ENCODE measurements around the gene TMEM233.

TMEM233 gene

DNA sequence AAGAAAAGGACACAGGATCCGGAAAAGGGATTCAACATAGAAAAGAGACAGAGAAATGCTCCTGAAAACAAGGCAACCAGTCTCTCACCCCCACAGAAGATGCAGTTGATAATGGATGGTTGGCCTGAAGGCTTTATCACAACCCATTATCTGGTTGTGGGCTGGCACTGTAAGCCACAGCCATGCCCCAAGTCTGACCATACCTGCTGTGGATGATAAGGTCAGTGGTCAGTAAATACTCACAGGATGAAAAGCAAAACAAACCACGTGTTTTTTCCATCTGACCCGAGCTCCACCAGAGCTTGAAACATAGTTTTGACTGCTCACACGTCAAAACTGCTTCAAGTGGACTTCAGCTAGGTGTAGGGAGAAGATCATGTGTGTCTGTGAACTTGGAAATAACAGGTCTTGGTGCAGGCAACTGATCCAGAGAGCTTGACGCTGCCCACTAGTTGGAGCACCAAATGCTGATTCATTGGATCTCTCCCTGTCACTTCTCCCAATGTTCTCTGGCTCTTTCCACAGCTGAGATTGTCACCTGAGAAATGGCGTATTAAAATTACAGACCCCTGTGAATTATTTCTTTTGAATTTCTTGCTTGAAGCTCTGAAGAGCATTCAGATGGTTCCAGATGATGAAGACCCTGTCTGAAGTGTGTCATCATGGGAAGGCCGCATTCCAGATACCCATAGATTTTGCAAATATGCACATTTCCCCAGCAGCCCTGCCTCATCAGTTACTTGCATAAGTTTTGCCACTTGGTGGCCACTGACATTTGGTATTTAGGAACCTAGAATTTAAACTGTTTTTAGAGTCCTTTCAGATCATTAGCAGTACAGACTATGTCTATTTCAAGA lies 8.5 kb downstream of the TMEM233 start:
- DNase-seq (ENCODE audit: low spot score) = no peak
- H3K27ac ChIP-seq = no peak overlapping the region
- ChIA-PET CTCF (interaction anchor here (0.8 kb wide), 1 partner anchor 22 kb away, joined by 3 read pairs; no protein-coding TSS in a partner anchor), POLR2A (ENCODE audit: low non-redundant PET) (no interaction called here)
- TF ChIP-seq, protein P1, sequence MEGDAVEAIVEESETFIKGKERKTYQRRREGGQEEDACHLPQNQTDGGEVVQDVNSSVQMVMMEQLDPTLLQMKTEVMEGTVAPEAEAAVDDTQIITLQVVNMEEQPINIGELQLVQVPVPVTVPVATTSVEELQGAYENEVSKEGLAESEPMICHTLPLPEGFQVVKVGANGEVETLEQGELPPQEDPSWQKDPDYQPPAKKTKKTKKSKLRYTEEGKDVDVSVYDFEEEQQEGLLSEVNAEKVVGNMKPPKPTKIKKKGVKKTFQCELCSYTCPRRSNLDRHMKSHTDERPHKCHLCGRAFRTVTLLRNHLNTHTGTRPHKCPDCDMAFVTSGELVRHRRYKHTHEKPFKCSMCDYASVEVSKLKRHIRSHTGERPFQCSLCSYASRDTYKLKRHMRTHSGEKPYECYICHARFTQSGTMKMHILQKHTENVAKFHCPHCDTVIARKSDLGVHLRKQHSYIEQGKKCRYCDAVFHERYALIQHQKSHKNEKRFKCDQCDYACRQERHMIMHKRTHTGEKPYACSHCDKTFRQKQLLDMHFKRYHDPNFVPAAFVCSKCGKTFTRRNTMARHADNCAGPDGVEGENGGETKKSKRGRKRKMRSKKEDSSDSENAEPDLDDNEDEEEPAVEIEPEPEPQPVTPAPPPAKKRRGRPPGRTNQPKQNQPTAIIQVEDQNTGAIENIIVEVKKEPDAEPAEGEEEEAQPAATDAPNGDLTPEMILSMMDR (conservative IDR thresholded peaks at IDR 0.05; ENCODE audit: low read depth) = no peak

DNA sequence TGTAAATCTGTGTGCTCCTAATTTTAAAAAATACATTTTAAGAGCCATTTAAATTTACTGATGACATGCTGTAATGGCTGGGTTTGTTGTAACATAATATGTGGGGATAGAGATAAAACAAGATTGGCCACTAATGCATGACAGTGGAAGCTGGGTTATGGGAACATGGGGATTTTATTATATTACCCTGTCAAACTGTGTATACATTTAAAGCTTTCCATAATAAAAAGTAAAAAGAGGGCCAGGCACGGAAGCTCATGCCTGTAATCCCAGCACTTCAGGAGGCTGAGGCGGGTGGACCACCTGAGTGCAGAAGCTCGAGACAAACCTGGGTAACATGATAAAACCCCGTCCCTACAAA lies 9.1 kb downstream of the TMEM233 start:
- ChIA-PET CTCF (no interaction called here), POLR2A (ENCODE audit: low non-redundant PET) (no interaction called here)
- DNase-seq (ENCODE audit: low spot score) = no peak
- TF ChIP-seq, protein P1 (conservative IDR thresholded peaks at IDR 0.05; ENCODE audit: low read depth) = no peak
- no peak overlapping the region for H3K27ac ChIP-seq

DNA sequence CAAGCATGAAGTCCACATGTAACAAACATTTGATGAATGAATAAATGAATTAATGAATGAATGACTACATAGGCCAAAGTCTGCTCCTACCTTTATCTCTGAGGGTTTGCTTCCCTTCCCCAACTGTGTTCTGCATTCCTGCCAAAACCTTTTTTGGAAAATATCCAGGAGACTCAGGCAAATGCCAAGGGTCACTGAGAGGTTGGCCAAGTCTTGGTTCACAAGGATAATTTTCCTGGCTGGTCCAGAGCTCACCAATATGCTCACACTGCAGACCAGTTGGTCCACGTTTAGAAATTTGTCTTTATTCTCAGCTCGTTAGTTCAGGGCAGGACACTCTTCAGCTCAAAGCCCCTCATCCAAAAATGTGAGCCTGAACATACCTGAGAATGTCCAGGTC lies 10.2 kb downstream of the TMEM233 start:
- ChIA-PET CTCF (interaction anchor here (0.7 kb wide), 1 partner anchor 26 kb away, joined by 3 read pairs; no protein-coding TSS in a partner anchor), POLR2A (ENCODE audit: low non-redundant PET) (no interaction called here)
- TF ChIP-seq, protein P1 (conservative IDR thresholded peaks at IDR 0.05; ENCODE audit: low read depth) = no peak
- no peak overlapping the region for H3K27ac ChIP-seq
- DNase-seq (ENCODE audit: low spot score) = no peak

DNA sequence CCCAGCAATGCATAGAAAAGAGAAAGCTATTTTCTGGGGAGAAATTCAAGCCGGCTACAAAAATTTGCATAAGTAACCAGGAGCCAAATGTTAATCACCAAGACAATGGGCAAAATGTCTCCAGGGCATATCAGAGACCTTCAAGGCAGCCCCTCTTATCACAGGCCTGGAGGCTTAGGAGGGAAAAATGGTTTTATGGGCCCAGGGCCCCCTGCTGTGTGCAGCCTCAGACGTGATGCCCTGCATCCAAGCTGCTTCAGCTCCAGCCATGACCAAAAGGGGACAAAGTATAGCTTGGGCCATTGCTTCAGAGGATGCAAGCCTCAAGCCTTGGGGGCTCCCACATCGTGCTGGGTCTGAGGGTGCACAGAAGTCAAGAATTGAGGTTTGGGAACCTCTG lies 15.8 kb downstream of the TMEM233 start:
- no peak for DNase-seq (ENCODE audit: low spot score)

DNA sequence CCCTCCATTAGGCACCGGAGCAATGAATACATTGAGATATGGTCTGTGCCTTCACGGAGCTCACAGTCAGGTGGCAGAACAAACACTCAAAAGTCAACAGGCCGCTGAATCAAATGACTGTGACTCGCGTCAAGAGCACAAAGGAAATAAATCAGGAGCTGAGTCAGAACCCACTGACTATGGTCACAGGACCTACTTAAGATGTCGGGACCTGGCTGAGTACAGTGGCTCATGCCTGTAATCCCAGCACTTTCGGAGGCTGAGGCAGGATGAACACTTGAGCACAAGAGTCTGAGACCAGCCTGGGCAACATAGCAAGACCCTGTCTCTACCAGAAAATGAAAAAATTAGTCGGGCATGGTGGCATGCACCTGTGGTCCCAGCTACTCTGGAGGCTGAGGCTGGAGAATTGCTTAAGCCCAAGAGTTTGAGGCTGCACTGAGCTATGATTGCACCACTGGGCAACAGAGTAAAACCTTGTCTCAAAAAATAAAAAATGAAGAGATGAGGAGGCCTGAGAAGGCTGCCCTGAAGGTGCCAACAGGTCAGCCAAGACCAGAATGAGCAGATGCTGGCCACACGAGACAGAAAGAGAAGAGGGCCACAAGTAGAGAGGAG lies 19.9 kb downstream of the TMEM233 start:
- no peak for DNase-seq (ENCODE audit: low spot score)
- TF ChIP-seq, protein P1 (conservative IDR thresholded peaks at IDR 0.05; ENCODE audit: low read depth) = no peak
- H3K27ac ChIP-seq = no peak overlapping the region
- POLR2A ChIA-PET (ENCODE audit: low non-redundant PET) = no interaction called here
- CTCF ChIA-PET = interaction anchor here (0.9 kb wide), 1 partner anchor 14 kb away, joined by 5 read pairs; no protein-coding TSS in a partner anchor

More for the DNA sequence above, 15.8 kb downstream of the TMEM233 start:
- TF ChIP-seq, protein P1 (conservative IDR thresholded peaks at IDR 0.05; ENCODE audit: low read depth) = no peak
- CTCF ChIA-PET = no interaction called here
- POLR2A ChIA-PET (ENCODE audit: low non-redundant PET) = no interaction called here
- no peak overlapping the region for H3K27ac ChIP-seq

DNA sequence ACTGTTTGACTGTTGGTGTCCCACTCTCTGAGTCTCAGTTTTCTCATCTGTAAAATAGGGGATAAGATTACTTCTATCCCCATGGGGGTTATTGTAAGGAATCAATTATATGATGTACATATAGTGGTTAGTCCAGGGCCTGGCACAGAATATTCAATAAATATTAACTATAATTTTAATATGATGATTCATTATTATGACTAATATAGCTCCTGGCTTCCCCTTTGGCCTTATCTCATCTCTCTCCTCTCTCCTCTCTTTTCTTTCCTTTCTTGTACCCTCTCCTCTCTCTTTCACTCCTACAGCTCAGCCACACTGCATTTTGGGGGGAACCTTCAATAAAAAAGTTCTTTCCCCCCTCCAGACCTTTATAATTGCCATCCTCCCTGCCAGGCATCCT lies 21.1 kb downstream of the TMEM233 start:
- DNase-seq (ENCODE audit: low spot score) = no peak
- POLR2A ChIA-PET (ENCODE audit: low non-redundant PET) = no interaction called here
- TF ChIP-seq, protein P1 (conservative IDR thresholded peaks at IDR 0.05; ENCODE audit: low read depth) = no peak
- H3K27ac ChIP-seq = no peak overlapping the region
- CTCF ChIA-PET = no interaction called here

Measured in RWPE1 (cell line).